Ishikawa (cell line): ENCODE results near the gene TEX261.

Experiments
- CEBPB ChIP-seq: IDR thresholded peaks from 2 replicates; pipeline ENCODE4 v1.6.1; 2012
- CREB1 ChIP-seq: IDR thresholded peaks from 2 replicates; pipeline ENCODE4 v1.6.1; 2012; ENCODE audit warnings: low read depth
- EGR1 ChIP-seq: IDR thresholded peaks from 2 replicates; pipeline ENCODE4 v1.6.1; 2012
- EP300 ChIP-seq: IDR thresholded peaks from 2 replicates; pipeline ENCODE4 v1.6.1; 2012; ENCODE audit warnings: borderline replicate concordance
- FOXM1 ChIP-seq: IDR thresholded peaks from 2 replicates; pipeline ENCODE4 v1.6.1; 2012; ENCODE audit warnings: low read depth, borderline replicate concordance
- MAX ChIP-seq: IDR thresholded peaks from 2 replicates; pipeline ENCODE4 v1.6.1; 2012
- NFIC ChIP-seq: IDR thresholded peaks from 2 replicates; pipeline ENCODE4 v1.6.1; 2012
- RAD21 ChIP-seq: IDR thresholded peaks from 2 replicates; pipeline ENCODE4 v1.6.1; 2012; ENCODE audit warnings: low read depth
- REST ChIP-seq: IDR thresholded peaks from 2 replicates; pipeline ENCODE4 v1.6.1; 2012; ENCODE audit warnings: low read depth, mild to moderate bottlenecking
- TAF1 ChIP-seq: IDR thresholded peaks from 2 replicates; pipeline ENCODE4 v1.6.1; 2012; ENCODE audit warnings: low read depth, mild to moderate bottlenecking
- TCF12 ChIP-seq: IDR thresholded peaks from 2 replicates; pipeline ENCODE4 v1.6.1; 2012; ENCODE audit warnings: low read depth
- TEAD4 ChIP-seq: IDR thresholded peaks from 2 replicates; pipeline ENCODE4 v1.6.1; 2012
- YY1 ChIP-seq: IDR thresholded peaks from 2 replicates; pipeline ENCODE4 v1.6.1; 2012; ENCODE audit warnings: low read depth
- ZBTB7A ChIP-seq: IDR thresholded peaks from 2 replicates; pipeline ENCODE4 v1.6.1; 2012; ENCODE audit warnings: low read depth
- TF ChIP-seq, protein P1 (sequence below): IDR thresholded peaks from 2 replicates; pipeline ENCODE4 v1.6.1; 2012

The TEX261 gene

GRCh38 chr2:70981421-70981820 is 13.3 kb downstream of the TEX261 start:
- TF ChIP-seq RAD21: no peak
- no peak for TF ChIP-seq EP300
- TF ChIP-seq TCF12: no peak
- TF ChIP-seq TAF1: no peak
- TF ChIP-seq REST: no peak
- TF ChIP-seq CREB1: no peak
- TF ChIP-seq CEBPB: no peak
- TF ChIP-seq TEAD4: no peak
- TF ChIP-seq, protein P1, sequence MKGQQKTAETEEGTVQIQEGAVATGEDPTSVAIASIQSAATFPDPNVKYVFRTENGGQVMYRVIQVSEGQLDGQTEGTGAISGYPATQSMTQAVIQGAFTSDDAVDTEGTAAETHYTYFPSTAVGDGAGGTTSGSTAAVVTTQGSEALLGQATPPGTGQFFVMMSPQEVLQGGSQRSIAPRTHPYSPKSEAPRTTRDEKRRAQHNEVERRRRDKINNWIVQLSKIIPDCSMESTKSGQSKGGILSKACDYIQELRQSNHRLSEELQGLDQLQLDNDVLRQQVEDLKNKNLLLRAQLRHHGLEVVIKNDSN: no peak

GRCh38 chr2:70979626-70980025 is 15.0 kb downstream of the TEX261 start:
- TF ChIP-seq MAX: no peak
- TF ChIP-seq TEAD4: no peak
- TF ChIP-seq ZBTB7A: no peak
- TF ChIP-seq CEBPB: no peak
- TF ChIP-seq EP300: no peak
- no peak for TF ChIP-seq NFIC

DNA sequence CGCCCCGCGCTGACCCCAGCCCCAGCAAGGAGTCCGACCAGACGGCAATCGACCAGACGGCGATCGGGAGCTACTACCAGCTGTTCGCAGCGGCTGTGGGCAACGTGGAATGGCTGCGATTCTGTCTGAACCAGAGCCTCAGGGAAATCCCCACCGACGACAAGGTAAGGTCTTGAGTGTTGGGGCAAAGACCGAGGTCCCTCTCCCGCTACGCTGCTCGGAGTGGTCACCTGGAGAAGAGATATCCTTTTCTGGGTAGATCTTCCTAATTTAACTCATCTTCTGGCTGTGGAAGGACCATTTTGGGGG is 15.5 kb downstream of the TEX261 start:
- TF ChIP-seq NFIC (no peak), ZBTB7A (no peak), TAF1 (no peak), REST (no peak), TEAD4 (no peak), EGR1 (no peak), MAX (no peak), FOXM1 (no peak), TCF12 (no peak), CREB1 (no peak), EP300 (no peak), RAD21 (no peak), YY1 (no peak), CEBPB (no peak)
- TF ChIP-seq, protein P1: no peak

DNA sequence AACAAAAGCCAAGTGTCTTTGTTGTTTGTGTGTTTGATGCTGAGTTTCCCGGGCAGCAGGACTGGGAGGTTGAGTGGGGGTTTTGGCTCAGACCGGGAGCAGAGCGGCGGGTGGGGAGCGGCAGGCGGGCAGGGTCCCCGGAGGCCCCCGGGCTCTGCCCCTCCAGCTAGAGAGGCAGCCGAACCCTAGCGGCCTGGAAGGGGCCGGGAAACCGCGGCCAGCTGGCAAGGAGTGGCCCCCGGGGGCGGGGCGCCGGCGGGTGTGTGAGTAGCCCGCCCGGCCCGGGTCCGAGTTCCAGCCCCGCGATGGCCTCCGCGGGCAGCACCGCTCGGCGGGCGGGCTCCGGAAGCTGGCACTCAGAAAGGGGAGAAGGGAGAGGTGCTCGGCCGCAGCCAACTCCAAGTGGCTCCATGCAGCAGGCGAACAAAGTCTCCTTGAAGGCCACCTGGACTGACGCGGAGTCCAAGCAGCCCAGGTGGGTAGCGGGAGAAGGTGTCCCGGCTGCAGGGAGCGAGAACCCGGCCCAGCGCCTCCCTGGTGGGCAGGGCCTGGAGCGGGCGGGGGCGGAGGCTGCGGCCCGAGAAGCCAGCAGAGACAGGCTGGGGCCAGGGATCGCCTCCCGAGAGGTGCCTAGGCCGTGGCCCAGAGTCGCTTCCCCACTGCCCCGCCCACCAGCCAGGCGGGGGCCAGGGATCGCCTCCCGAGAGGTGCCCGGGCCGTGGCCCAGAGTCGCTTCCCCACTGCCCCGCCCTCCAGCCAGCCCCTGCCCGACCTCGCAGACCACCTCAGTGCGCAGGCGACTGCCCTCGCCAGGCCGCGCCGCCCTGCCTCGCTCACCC is 16.1 kb downstream of the TEX261 start, which contains the start of gene ANKRD53:
Gene ANKRD53 (plus strand): TSS at position 290 of the 839 bp plus-strand sequence. CDS start 16 bp downstream, at position 306.
- TF ChIP-seq TAF1 (no peak), EGR1 (0 out of 2 replicates have a peak, but pooled peaks have one; percentile 35)

- no peak for TF ChIP-seq FOXM1
- peak; percentile 43 for TF ChIP-seq CEBPB
- no peak for TF ChIP-seq REST
Observed at GRCh38 chr2:70977605-70978205, 17.0 kb downstream of the TEX261 start.
